GM12878 (cell line): ENCODE measurements around the gene PDLIM3. TPM values are rescaled to one million over a fixed set of nuclear protein-coding genes. Genes with fewer than 3 reads are reported as not detected.

Source experiments
- ATAC-seq: fragments of 200-7000 bp; cut with Tn5 transposase; 3 replicates; pipeline ENCODE4 v1.9.1; 2020; ENCODE audit warnings: mild to moderate bottlenecking, moderate library complexity
- BruUV-seq: library from RNA; stranded (reverse); fragments of 400-500 nt; replicated peaks from 2 replicates; lab custom pipeline; 2021; lab: Mats Ljungman, UMichigan
- CTCF ChIA-PET: fragments of 300-600 bp; sonication (Branson Sonifier 250); formaldehyde crosslinking; extraction: SDS; loops from one replicate; lab custom pipeline; 2021; ENCODE audit warnings: inconsistent platforms; lab: Yijun Ruan, JAX
- POLR2A ChIA-PET: fragments of 350-600 bp; formaldehyde crosslinking; extraction: SDS; loops from one replicate; lab custom pipeline; 2021; ENCODE audit warnings: inconsistent platforms; lab: Charles Lee
- RAD21 ChIA-PET: fragments of 300-600 bp; sonication (Branson Sonifier 250); formaldehyde crosslinking; loops from one replicate; lab custom pipeline; 2023; ENCODE audit warnings: antibody characterized with exemption; ENCODE audit not compliant: unreplicated experiment; lab: Charles Lee
- SMC1A ChIA-PET: fragments of 300-600 bp; sonication (Branson Sonifier 250); formaldehyde crosslinking; loops from one replicate; lab custom pipeline; 2023; ENCODE audit not compliant: unreplicated experiment, uncharacterized antibody; lab: Charles Lee
- DNase-seq: peaks from one replicate; pipeline ENCODE4 v3.0.0-alpha.2; 2011; ENCODE audit warnings: low read depth, low spot score
- FAIRE-seq: peaks from 3 replicates; lab custom pipeline; 2011; peaks lifted over from hg19 to GRCh38; lab: Jason Lieb, UNC
- H2AFZ ChIP-seq: 2 replicates; pipeline ENCODE4 v1.6.0; 2011; ENCODE audit warnings: low read depth, low read length, control low read depth; ENCODE audit not compliant: control insufficient read depth
- H3K27ac ChIP-seq: 2 replicates; pipeline ENCODE4 v1.5.1; 2011; ENCODE audit warnings: control low read depth; ENCODE audit not compliant: control insufficient read depth, insufficient read depth
- H3K27me3 ChIP-seq, 2 experiments: replicated peaks in 1 of 2; 2 replicates each; pipeline versions ENCODE4 v1.6.0 to v1.6.1; 2011; ENCODE audit warnings: low read length in 1 of 2; ENCODE audit not compliant: control insufficient read depth in 2 of 2, insufficient read depth in 2 of 2
- H3K36me3 ChIP-seq, 2 experiments: 2 replicates each; pipeline ENCODE4 v1.5.1; 2011; ENCODE audit warnings: low read length in 1 of 2; ENCODE audit not compliant: control insufficient read depth in 2 of 2, insufficient read depth in 2 of 2
- H3K4me1 ChIP-seq: 2 replicates; pipeline ENCODE4 v1.6.1; 2011; ENCODE audit warnings: mild to moderate bottlenecking, low read length, moderate library complexity, mixed read lengths; ENCODE audit not compliant: control insufficient read depth, insufficient read depth
- H3K4me2 ChIP-seq: 2 replicates; pipeline ENCODE4 v1.6.0; 2011; ENCODE audit warnings: control low read depth; ENCODE audit not compliant: control insufficient read depth, insufficient read depth
- H3K4me3 ChIP-seq: fragments of 200-600 bp; sonication (generic); 2 replicates; pipeline ENCODE4 v1.5.1; 2016
- H3K79me2 ChIP-seq: 2 replicates; pipeline ENCODE4 v1.6.0; 2011; ENCODE audit warnings: low read length; ENCODE audit not compliant: control insufficient read depth, insufficient read depth
- H3K9ac ChIP-seq: 2 replicates; pipeline ENCODE4 v1.8.0; 2011; ENCODE audit warnings: low read length, control low read depth, mixed read lengths; ENCODE audit not compliant: control insufficient read depth, insufficient read depth
- H3K9me3 ChIP-seq: replicated peaks from 3 replicates; pipeline ENCODE4 v1.5.1; 2011; ENCODE audit warnings: mild to moderate bottlenecking, low read length; ENCODE audit not compliant: control insufficient read depth, insufficient read depth
- H4K20me1 ChIP-seq: 2 replicates; pipeline ENCODE4 v1.6.0; 2011; ENCODE audit not compliant: control insufficient read depth, insufficient read depth
- ASH2L ChIP-seq: fragments of 300-600, 200-600 bp; sonication (generic); IDR thresholded peaks from 2 replicates; pipeline ENCODE4 v1.6.1; 2017; ENCODE audit warnings: low read depth, mild to moderate bottlenecking, borderline replicate concordance
- BACH1 ChIP-seq: fragments of 450-650 bp; IDR thresholded peaks from 2 replicates; pipeline ENCODE4 v1.6.1; 2017; ENCODE audit warnings: mild to moderate bottlenecking, borderline replicate concordance
- BHLHE40 ChIP-seq, 2 experiments: fragments of 450-650 bp in 1 of 2; IDR thresholded peaks; 2 replicates each; pipeline ENCODE4 v1.6.1; 2011 to 2017; ENCODE audit warnings: low read depth in 2 of 2, borderline replicate concordance in 1 of 2, improper control_type of control experiment in 1 of 2, low read length in 1 of 2, mild to moderate bottlenecking in 1 of 2
- CBFB ChIP-seq: IDR thresholded peaks from 2 replicates; pipeline ENCODE4 v1.6.1; 2016; ENCODE audit warnings: antibody characterized with exemption, low read depth
- CBX5 ChIP-seq: sonication (generic); IDR thresholded peaks from 2 replicates; pipeline ENCODE4 v1.6.1; 2016; ENCODE audit warnings: low read depth, moderate library complexity, mild to moderate bottlenecking, inconsistent platforms
- CHD1 ChIP-seq: IDR thresholded peaks from 2 replicates; pipeline ENCODE4 v1.6.1; 2012; ENCODE audit warnings: low read depth, low read length, improper control_type of control experiment
- EP300 ChIP-seq, 2 experiments: fragments of 150-350 bp in 1 of 2; IDR thresholded peaks; 2 replicates each; pipeline ENCODE4 v1.6.1; 2011 to 2012; ENCODE audit warnings: low read depth in 2 of 2, low read length in 2 of 2, borderline replicate concordance in 1 of 2, improper control_type of control experiment in 1 of 2, inconsistent platforms in 1 of 2; ENCODE audit not compliant: control insufficient read depth in 1 of 2
- HSF1 ChIP-seq: fragments of 150-350 bp; IDR thresholded peaks from 2 replicates; pipeline ENCODE4 v1.6.1; 2014; ENCODE audit warnings: mild to moderate bottlenecking, low read depth, low read length
- KAT2A ChIP-seq: conservative IDR thresholded peaks from 2 replicates; pipeline ENCODE4 v1.6.1; 2011; ENCODE audit warnings: low read depth, low read length; ENCODE audit not compliant: control insufficient read depth
- KLF5 ChIP-seq: fragments of 450-650 bp; IDR thresholded peaks from 2 replicates; pipeline ENCODE4 v1.6.1; 2014; ENCODE audit warnings: mild to moderate bottlenecking; ENCODE audit not compliant: partially characterized antibody
- NR2C1 ChIP-seq: fragments of 450-650 bp; IDR thresholded peaks from 2 replicates; pipeline ENCODE4 v1.6.1; 2017; ENCODE audit warnings: antibody characterized with exemption, mild to moderate bottlenecking, moderate library complexity
- STAT1 ChIP-seq: fragments of 450-650 bp; conservative IDR thresholded peaks from 2 replicates; pipeline ENCODE4 v1.6.1; 2014; ENCODE audit warnings: antibody characterized with exemption, mild to moderate bottlenecking
- SUPT20H ChIP-seq: IDR thresholded peaks from 2 replicates; pipeline ENCODE4 v1.6.1; 2011; ENCODE audit warnings: low read depth, mild to moderate bottlenecking, low read length, moderate library complexity, borderline replicate concordance; ENCODE audit not compliant: control insufficient read depth
- USF1 ChIP-seq: IDR thresholded peaks from 2 replicates; pipeline ENCODE4 v1.6.1; 2011; ENCODE audit warnings: borderline replicate concordance, low read depth, mild to moderate bottlenecking, moderate library complexity, mixed read lengths, low read length; ENCODE audit not compliant: insufficient read depth; ENCODE audit errors: extremely low read length
- ZNF207 ChIP-seq: fragments of 450-650 bp; IDR thresholded peaks from 2 replicates; pipeline ENCODE4 v1.6.1; 2014; ENCODE audit warnings: antibody characterized with exemption, mild to moderate bottlenecking, borderline replicate concordance
- ZNF274 ChIP-seq: IDR thresholded peaks from one replicate; pipeline ENCODE4 v1.8.0; 2011; ENCODE audit not compliant: insufficient read length, insufficient read depth
- WGBS: methylation state at CpG from one replicate; pipeline ENCODE4 v1.1.6; 2016; ENCODE audit warnings: low lambda C conversion rate; ENCODE audit not compliant: insufficient replicate concordance, insufficient coverage; ENCODE audit errors: missing lambda C conversion rate; 5-methylcytosine and 5-hydroxymethylcytosine counted together
- in situ Hi-C: fragments of 300-500 bp; cut with MboI; formaldehyde crosslinking; loops from 9 replicates; pipeline ENCODE4 v1.14.3; 2018; ENCODE audit warnings: mixed read lengths
- intact Hi-C: fragments of 100-400 bp; cut with micrococcal nuclease; formaldehyde crosslinking; loops from one replicate; pipeline ENCODE4 v1.14.2; 2022; ENCODE audit not compliant: unreplicated experiment
- polyA plus RNA-seq, 11 experiments: library from polyadenylated mRNA; depleted of rRNA in 4 of 11; unstranded in 6 of 11; stranded (reverse) in 5 of 11; fragments of >200 nt; fragmentation: Nextera tagmentation in 4 of 11; fragmentation: Illumina TruSeq in 1 of 11; extraction: Ambion mirVana in 4 of 11; extraction: Trizol in 1 of 11; gene quantifications; 1 replicate in 1 of 11; 2 replicates in 10 of 11; pipeline versions ENCODE4 v1.2.1 to v1.2.3, GENCODE V29; 2011 to 2016; ENCODE audit warnings: inconsistent platforms in 2 of 11, missing spikeins in 2 of 11, low read depth in 1 of 11
- total RNA-seq, 4 experiments: library from RNA; depleted of rRNA in 3 of 4; stranded (reverse); fragments of >200 nt in 3 of 4; fragmentation: Illumina TruSeq in 1 of 4; extraction: Trizol in 1 of 4; gene quantifications; 2 replicates each; pipeline versions ENCODE4 v1.2.1 to v1.2.3, GENCODE V29; 2013 to 2021

PDLIM3 gene
- total and polyA plus RNA-seq, 10 of the 15 experiments (the other 5 are each of a cell fraction or from before 2014, with no cell fraction given): 0.04 to 0.43 (median 0.08) TPM; not detected in 7

DNA sequence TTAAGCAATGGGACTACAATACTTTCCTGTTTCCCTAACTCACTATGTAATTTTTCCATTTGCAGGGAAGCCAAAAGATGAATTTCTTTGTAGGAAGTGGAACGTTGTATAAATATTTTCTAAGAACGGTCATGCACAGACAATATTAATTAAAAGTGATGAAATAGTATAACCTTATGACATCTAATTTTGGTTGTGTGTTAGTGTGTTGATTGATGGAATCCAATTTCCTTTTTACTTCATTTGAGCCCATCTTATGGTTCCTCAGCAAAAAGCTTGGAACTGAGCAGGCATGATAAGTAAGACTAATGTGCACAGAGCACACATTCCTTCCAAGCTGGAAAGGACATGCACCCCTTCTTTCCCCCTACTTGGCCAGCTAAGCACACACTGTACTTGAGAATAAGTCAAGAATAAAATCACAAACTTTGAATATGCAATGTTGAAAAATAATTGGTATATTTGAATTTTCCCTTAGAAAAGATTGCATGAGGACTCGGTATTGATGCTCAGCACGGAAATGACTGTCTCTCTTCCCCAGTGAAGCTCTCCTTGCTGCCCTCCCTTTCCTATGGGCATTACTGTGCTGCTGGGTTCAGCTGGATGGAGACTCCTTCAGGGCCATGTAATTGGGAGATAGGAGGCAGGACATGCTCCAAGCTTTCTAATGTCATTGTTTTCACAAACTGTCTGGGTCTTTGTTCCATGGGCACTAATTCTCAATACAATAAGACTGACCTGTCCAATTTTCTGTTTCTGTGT lies 19.2 kb upstream of the PDLIM3 start (continued):
- TF ChIP-seq HSF1 (no peak), KAT2A (no peak), SUPT20H (no peak)

- WGBS: 93% methylated on average over 2 of the region's 2 CpGs
- RAD21 ChIA-PET: no interaction called here
- no peak for TF ChIP-seq ASH2L
- TF ChIP-seq CHD1: no peak
- TF ChIP-seq BHLHE40 (IDR thresholded peaks at IDR 0.05; ENCODE audit: borderline replicate concordance in 1 of 2, low read depth in 2 of 2, low read length in 1 of 2): no peak
- no peak for TF ChIP-seq BACH1
- no peak for TF ChIP-seq STAT1
- no peak for TF ChIP-seq USF1
- TF ChIP-seq KLF5: no peak
- TF ChIP-seq NR2C1: no peak
- no peak for TF ChIP-seq CBFB
- TF ChIP-seq EP300 (IDR thresholded peaks at IDR 0.05; ENCODE audit: borderline replicate concordance in 1 of 2, control insufficient read depth in 1 of 2, low read depth in 2 of 2, low read length in 2 of 2): no peak
- TF ChIP-seq CBX5: no peak
- no peak for TF ChIP-seq ZNF274
- no peak for TF ChIP-seq ZNF207
Measured at GRCh38 chr4:185552254-185552653, 16.9 kb upstream of the PDLIM3 start.

More at GRCh38 chr4:185552254-185552653, 16.9 kb upstream of the PDLIM3 start:
- H3K36me3 ChIP-seq: no peaks in the 10 kb centered on the region
- no peaks in the 10 kb centered on the region for H3K79me2 ChIP-seq
- H3K9ac ChIP-seq: no peak overlapping the region
- CTCF ChIA-PET: interaction anchor here (3.3 kb wide), 1 partner anchor 46 kb away, joined by 15 read pairs; no protein-coding TSS in a partner anchor
- DNase-seq (no peak), FAIRE-seq (no peak), ATAC-seq (no peak)
- no peaks in the 10 kb centered on the region for H3K9me3 ChIP-seq
- intact Hi-C loops: no loop called here
- H3K27ac ChIP-seq: no peak overlapping the region
- in situ Hi-C loops: no loop called here
- BruUV-seq: no TSS peak
- POLR2A ChIA-PET: no interaction called here
- SMC1A ChIA-PET: interaction anchor here (2.3 kb wide), 1 partner anchor 46 kb away, joined by 7 read pairs; no protein-coding TSS in a partner anchor
- H4K20me1 ChIP-seq: no peaks in the 10 kb centered on the region
- H3K27me3 ChIP-seq: peaks cover 0 to 2% of the 10 kb centered on the region in 2 experiments; a peak in 1 of 4 replicates
- H3K4me1 ChIP-seq: no peaks in the 10 kb centered on the region
- no peak overlapping the region for H3K4me2 ChIP-seq
- no peak overlapping the region for H2AFZ ChIP-seq
- no peak overlapping the region for H3K4me3 ChIP-seq
